SIG-M5 (cell line): Measurements from ENCODE around the gene OCA2.

Experiments
- DNase-seq: peaks from one replicate; lab custom pipeline; 2025; lab: John Stamatoyannopoulos, UW

Gene OCA2

DNA sequence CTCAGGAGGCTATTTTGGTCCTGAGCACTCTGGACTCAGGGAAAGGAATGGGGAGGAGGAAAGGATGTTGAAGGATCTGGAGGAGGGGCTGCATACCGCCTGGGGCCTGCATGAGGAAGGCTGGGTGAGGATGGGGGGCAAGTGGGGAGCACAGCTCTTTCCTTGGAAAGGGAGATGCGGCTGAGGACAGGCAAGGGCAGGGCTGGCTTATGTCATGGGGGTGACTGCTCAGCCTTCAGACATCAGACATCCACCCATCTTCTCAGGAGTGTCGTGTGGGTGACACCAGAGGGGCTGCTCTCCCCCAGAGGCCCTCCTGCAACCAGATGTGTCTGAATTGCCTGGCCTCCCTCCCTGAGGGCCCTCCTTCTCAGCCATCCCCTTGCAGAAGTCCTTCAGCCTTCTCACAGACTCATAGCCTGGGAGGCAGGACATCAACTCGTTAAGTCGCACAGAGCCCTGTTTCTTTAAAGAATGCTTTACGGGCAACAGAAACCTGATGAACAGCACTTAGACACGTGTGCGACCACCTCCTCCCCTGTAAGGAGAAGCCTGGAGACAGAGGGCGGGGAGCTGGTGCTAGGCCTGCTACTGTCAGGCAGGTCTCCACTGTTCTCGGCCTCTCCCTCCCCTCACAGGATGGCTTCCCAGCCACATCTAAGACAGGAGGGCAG, 252.3 kb downstream of the OCA2 start:
- no peak for DNase-seq

DNA sequence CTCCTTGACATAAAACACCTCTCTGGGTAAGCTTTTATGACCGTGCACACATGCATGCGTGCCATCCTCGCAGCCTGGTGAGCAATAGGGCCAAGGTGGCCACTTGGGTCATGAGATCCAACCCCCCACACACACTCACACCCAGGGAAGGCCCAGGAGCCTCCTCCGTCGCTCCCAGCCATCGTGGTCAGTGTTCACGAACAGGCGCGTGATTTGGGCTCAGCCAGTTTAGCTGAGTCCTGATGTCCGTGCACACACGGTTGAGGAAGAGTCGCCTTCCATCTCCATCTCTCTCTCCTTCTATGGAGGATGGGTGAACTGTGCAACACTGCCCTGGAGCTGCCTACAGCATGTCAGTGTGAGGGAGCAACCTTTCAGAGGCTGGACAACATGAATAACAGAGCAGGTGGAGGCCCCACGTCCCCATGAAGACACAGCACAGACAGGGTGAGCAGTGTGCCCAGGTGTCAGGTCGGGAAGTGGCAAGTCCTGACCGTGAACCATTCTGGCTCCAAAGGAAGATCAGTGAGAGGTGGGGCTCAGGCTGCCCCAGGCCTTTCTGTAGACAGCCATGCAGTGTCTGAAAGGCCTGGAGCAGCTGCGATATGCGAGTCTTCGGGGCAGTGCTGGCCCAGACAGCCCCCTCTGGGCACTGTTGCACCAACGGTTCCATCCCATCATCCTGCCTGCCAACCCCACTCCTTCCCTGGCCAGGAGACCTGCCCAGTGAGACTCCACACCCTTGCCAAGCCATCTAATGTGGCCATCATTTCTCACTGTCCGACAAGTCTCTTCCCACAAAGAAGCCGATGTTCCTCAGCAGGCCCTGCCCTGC, 253.4 kb downstream of the OCA2 start:
- no peak for DNase-seq

DNA sequence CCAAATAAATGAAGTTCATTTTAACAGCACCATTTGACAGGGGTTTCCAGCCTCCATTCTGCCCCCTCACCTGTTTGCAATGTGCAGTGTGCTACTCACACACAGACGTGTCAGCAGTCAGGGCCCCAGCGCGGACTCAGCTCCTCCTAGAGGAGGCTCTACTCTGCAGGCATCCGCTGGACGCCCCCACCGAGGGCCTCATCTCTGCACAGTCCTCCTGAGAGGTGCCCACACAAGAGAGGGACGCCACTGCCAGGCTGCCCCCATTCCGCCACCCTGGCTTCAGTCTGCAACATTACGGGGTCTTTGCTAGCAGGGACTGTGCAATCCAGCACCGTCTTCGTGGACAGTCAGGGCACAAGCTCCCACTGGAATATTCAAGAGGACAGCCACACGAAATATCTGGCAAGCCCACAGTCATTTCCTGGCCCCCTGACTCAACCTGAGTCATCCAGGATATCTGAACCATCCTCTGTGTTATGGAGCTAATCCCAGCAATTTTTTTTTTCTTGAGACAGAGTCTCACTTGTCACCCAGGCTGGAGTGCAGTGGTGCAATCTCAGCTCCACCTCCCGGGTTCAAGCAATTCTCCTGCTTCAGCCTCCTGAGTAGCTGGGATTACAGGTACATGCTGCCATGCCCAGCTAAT, 255.0 kb downstream of the OCA2 start:
- DNase-seq = no peak

DNA sequence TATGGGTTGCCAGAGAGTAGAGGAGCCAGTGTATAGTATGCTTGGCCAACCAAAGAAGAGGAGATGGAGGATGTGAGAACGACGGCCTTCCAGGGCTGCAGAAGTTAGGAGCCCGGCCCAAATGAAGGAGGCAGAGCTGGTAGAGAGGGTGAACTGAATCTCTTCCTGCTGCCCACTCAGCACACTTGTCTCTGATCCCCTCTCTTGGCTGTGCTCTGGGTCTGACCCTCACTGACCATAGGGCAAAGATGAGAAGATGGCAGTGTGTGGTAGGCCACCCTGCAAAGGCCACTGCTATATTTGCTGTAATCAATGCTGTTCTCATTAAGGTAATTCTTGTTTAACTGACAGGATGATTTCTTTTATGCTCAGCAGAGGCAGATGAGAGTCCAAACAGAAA, 256.0 kb downstream of the OCA2 start:
- no peak for DNase-seq

DNA sequence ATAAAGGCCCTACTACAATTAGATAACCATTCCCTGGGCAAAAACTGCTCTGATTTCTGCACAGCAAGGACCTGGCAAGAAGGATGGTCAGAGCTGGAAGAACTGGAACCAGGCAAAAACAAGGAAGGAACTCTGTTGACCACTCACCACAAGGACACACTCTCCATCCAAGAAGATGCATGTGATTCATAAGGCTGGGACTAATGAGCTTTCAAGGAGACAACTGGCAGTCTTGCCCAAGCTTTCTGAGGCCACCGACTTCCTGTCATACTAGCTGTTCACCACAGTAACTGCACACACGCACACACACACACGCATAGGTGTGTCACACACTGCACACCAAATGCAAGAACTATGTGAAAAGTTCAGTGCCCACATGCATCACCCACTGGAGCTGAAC, 256.6 kb downstream of the OCA2 start:
- DNase-seq = no peak

DNA sequence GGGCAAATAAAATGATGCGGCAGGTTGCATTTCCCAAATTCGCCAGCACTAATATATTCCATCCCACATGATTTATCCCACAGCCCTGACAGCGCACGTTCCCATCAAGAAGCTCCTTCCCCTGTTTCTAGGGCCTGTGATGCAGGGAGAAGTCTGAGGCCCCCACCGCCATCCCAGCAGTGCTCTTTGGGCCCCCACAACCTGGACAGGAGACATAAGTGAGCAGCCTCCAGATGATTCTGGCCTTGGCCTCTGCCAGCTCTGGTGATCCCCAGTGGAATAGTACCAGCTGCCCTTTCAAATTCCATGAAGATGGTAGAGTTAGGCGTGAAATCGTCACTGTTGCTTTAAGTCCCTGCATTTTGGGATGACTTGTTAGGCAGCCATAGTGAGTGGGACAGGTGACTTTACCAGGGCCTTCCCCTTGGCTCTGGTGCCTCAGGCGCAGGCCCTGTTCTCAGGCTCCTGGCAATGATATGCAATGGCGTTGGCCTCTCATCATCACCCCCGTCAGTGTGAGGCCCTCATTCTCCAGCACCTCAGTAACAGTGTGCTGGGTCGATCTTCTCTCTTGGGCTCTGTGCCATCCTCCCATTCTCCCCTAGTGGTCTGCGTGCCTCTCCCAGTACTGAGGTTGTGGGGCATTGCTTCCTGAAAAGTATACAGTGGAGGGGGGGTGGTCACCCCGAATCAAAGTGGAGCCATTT, 263.7 kb downstream of the OCA2 start:
- no peak for DNase-seq

DNA sequence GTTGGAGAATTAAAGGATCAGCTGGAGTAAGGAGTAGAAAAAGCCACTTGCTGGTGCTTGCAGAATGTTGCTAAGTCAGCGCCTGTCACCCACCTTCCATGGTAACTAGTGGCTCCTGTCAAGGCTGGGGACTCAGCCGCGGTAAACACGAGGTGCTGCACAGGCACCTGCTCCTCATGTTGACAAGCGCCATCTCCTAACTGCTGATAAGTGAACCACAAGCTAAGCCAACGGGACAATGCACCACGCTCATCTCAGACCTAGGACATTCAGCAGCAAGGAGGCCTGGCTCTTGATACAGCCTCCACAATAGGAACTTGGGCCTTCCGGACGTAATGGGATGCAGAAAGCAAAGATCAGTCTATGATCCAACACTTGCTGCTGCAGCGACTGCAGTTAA, 264.4 kb downstream of the OCA2 start:
- DNase-seq = no peak

DNA sequence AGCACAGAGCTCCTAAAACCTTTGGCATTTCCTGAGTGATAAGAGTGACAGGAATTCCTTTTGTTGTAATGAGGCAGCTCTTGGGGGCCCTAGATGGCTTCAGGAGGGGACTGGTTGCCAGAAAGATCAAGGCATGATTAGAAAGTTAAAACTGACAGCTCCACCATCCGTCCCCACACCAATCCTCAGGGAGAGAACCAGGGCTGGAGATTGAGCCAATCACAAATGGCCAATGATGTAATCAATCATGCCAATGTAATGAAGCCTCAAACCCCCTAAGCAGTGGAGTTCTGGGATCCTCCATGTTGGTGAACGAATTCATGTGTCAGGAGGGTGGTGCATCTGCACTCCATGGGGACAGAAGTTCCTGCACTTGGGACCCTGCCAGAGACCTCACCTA, 265.1 kb downstream of the OCA2 start:
- DNase-seq = no peak

DNA sequence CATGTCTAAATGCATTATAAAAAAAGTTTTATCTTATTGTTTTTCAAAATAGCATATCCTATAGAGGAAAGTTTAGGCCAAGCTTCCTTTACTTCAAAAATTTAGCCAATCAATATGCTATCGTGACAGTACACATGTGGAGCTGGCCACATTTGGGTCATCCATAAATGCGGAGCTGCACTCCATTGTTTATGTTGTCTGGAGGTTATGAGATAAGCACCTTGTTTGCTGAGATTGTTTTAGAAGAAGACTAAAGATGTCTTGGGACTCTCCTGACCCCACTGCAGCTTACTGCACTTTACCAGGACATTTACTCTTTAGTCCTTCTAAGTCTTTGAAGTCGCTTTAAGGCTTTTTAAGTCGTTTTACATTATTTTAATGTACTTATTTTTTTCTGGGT, 265.9 kb downstream of the OCA2 start:
- no peak for DNase-seq

DNA sequence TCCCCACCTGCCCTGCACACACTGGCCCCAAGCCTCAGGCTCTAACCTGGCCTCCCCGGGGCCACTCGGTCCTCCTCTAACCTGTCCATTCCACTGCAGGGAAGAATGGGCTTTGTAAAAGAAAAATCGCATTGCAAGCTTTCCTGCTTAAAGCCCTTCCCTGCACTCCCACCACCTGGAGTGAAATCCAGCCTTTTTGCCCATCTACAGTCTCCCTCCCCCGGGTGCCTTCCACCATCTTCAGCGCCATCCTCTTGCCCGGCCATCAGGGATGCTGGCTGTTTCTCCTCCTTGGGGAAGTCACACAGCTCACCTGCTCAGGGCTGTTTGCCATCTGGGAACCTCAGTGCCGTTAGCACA, 266.9 kb downstream of the OCA2 start:
- DNase-seq = no peak

DNA sequence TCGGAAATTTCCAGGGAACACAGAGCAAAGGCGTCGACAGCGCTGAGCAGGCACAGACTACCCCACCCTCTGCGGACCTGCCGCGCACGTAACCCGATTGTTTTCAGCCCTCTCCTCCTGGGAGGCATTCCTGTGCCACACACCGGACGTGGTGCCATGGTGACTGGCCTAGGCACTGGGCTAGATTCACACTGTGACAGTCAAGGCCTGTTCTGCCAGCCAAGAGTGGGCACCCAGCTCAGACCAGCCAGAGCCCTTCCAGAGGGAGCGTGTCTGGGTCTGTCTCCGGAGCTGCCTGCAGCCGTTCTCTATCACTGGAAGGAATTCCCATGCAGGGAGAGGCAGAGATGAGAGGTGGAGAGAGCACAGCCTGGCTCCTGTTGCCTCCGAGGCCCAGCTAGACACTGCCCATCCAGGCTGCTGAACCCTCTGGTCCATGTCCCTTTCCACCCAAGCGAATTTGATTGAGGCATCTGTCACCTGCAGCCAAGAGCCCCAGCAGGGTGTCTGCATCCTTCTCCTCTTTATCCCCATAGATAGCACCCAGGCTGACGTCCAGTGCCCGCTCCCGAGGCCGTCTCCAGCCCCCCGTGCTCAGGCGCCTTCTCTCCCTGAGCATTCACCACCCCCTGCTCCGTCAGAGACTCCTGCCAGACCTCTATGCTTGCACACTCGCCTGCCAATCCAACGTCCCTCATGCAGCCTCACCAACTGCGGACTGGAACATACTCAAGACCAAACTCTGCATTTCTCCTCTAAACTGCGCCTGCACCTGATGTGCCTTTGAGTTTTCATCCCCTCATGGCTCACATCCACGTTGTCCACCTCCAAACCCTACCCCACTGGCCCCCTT, 267.5 kb downstream of the OCA2 start:
- no peak for DNase-seq

DNA sequence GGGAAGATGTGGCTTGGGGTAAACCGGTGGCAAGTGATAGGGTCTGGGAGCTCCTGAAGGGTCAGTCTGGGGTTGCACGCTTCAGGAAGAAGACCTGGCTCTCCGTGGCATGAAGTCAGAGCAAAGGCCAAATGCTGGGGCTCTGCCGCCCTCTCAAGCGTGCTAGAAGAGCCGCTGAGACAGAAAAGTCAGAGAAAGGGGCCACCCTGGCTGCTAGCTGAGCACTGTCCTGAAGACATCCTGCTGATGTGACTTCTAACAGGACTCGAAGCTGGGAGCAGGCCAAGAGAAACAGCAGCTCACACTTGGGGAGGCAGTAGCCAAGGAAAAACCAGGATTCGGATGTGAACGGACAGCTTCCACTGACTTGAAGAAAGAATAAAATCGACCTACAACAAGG, 270.4 kb downstream of the OCA2 start:
- DNase-seq = no peak

DNA sequence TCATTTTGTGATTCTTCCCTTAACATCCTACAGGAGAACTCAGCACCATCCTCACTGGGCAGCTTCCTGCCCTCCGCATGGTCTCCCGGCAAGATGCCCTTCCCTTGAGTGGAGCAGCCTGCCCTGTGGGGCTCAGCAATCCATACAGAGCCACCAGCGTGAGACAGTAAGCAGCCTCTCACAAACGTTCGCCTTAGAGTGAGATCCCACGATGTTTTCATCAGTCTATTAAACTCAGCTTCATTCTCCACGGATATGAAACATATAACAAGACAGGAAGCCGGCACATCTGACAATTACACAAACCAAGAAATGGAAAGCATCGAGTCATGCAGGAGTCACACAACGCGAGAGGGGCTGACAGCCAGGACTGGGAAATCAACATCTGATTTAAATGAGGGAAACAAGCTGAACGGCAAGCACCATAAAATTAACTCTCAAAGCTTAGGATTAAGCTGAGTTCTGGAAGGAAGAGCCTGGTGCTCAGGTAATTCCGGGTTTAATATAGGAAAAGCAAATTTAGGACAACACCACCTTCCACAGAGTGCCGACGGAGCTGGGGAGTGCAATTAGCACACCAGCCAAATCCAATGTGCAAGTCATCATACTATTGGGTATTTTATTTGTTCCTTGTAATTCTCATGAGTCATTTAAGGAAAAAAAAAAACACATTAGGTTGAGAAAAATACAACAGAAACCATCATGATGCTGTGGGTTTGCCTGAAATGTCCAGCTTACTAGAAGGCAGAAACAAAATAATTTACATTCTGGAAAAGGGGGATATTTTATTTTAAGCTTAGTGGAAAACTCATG, 272.0 kb downstream of the OCA2 start:
- DNase-seq = no peak

DNA sequence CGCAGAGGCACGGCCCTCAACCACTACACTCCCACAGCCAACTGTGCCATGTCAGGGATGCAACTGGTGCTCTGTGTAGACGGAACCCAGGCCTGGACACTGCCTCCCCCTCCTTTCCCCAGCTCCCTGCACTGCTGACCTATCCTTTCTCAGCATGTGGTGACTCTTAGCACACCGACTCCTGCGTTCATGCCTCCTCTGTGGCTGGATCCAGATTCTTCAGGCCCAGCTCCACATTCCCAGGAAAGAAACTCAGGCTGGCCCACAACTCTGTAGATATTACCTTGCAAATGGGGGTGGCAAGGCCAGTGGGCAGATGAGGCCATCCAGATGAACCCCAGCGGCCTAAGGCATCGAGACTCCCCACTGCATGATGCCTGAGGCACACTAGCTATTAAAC, 272.7 kb downstream of the OCA2 start:
- DNase-seq = no peak

DNA sequence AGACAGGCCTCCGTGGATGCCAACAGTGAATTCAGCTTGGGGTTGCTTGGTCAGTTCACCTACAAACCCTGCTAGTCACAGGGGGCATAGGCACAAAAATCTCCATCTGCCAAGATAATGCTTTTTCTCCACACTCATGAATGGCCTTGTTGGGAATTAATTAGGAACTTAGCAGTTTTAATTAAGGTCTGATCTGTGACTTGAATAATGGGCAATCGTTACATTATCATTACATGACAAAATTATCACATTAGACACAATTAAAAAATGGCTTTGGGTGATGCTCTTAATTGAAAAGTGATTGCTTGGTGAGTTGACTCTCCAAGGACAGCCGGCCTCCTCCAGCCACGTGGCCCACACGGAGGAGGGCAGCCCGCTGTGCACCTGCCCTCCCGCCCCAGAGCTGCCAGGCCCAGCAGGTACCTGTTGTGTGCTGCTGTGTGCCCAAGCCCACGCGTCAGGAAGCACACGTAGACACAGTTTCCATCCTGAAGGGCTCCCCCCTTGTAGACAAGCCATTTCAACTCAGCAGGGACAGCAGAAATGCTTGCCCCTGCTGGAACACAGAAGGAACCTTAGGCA, 274.2 kb downstream of the OCA2 start:
- DNase-seq = no peak

DNA sequence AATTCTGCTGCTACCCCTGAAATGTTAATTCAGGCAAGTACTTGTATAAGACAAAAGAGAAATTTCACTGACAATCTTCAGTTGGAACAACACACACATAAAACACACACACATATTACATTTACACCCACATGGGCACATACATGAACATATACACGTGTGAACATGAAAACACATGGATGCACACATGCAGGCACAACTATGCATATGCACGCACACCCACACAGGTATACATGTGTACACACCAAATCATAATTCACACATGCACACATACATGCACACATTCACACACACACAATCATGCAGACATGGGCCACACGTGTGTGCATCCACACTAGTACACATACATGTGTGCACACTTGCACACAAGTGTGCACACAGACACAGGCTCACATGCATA, 277.8 kb downstream of the OCA2 start:
- no peak for DNase-seq

DNA sequence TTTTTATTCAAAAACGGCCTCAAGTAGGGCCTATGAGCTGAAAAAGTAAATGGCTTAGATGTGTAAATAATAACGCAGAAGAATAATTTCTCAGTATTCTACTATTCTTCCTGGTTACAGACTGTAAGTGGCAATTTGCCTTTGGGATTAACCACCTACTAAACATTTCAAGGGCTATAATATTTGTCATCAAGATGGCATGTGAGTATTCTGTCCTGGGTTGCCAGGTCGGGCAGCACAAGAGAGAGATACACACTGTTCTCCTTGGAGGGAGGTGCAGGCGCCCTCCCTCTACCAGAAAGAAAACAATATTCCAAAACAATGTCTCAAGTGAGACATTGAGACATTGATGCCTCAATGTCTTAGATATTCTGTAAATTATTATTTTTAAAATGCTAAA, 278.4 kb downstream of the OCA2 start:
- no peak for DNase-seq

DNA sequence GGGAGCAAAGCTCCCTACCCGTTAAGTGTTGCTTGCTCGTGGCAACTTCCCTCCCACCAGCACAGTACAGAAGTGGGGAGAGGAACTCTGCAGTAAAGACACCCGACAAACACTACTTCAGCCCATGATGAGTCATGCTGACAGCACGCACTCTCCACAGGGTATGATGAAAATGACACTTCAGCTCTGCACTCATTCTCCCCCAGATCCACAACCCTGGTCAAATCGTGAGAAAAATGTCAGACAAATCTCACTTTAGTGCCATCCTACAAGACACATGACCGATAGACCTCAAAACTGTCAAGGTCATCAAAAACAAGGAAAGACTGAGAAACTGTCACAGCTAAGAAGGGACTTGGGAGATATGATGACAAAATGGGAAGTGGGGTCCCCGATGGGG, 278.9 kb downstream of the OCA2 start:
- peak; percentile 4 for DNase-seq

DNA sequence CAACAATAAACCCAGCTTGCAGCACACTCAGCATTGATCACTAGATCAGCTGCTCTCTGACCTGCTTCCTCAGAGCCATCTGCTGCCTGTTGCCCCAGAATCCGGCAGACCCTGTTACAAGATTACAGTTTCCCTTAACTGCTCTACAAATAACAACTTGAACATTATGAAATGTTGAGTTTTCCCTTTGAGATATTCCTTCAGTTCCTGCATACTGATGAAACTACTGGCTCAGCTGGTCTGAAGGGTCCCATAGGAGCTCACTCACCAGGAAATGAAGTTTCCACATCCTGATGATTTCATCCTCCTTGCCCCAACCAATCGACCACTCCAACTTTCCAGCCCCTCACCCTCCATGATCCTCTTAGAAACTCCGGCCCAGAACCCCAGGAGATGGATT, 281.9 kb downstream of the OCA2 start:
- no peak for DNase-seq

DNA sequence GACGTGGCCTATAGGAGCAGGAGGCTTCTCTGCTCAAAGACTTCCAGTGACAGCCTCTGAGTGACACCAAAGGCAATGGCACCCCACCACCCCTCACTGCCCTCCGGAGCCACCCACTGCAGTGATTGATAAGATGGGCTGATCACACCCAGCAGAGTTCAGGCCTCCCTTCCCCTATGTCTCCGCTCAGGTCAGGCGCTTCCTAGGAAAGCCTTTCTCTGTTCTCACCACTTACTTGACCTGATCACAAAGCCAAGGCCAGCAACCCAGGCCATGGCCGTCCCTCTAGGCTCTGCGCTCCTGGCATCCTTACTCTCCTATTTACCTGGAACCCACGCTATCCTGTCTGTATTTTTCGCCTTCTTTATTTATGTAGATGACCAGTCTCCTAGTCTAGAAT, 282.3 kb downstream of the OCA2 start:
- no peak for DNase-seq

DNA sequence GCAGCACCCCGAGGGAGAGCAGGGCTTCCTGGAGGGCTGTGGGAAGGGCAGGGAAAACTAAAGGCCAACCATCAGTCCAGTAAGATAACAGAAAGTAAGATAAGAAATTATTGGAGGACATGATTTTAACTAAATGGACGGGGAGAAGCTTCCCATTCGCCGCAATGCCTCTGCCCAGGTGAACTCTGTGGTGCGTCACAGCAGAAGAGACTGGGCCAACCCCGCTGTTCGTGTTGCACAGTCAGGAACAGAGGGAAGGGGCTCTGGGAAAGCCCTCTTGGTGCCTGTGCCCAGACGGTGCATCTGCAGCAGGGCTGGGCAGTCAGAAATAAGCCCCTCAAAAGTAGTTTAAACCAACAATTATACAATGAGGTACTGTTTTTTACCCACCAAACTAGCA, 284.1 kb downstream of the OCA2 start:
- DNase-seq = no peak
